RCC 7860 (cell line): ENCODE measurements around the gene ZBTB12.
"Not testable (repeated sequence)": the region's sequence is repeated elsewhere in the genome, so short reads cannot be mapped to it uniquely, and the experiment has no call there.

Experiments
- DNase-seq: peaks from one replicate; pipeline ENCODE4 v3.0.0-alpha.2; 2015; ENCODE audit warnings: low spot score
- FAIRE-seq: peaks from 2 replicates; lab custom pipeline; 2012; peaks lifted over from hg19 to GRCh38; lab: Jason Lieb, UNC

ZBTB12 gene

DNA sequence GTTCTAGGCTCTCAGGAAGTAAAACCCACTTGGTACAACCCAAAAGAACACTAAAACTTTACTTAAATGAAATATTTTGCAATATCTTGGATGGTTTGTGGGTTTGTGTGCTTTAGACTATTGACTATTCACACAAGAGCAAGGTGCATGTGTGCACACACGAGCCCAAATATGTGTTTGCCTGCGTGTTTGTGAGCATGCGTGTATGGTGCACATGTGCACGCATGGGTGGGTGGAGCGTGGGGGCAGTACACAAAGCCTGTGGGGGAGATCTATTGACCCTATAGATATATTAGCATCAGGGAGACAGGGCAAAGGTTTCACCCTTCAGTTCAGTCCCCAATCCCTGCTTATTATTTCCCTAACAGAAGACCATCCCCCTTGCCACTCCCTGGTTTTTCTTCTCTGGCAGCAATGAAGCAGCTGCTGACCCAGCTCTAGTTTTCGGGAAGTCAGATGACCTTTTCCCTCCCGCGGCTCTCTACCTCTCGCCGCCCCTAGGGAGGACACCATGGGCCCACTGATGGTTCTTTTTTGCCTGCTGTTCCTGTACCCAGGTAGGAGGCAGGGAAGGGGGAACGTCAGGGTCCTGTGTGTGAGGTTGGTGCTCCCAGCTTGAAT, 25.5 kb upstream of the ZBTB12 start, which contains the start of gene C2:
Gene C2 (plus strand): TSS at position 476 of the 621 bp plus-strand sequence. CDS start 36 bp downstream, at position 512.
- DNase-seq = no peak
- FAIRE-seq = no peak

DNA sequence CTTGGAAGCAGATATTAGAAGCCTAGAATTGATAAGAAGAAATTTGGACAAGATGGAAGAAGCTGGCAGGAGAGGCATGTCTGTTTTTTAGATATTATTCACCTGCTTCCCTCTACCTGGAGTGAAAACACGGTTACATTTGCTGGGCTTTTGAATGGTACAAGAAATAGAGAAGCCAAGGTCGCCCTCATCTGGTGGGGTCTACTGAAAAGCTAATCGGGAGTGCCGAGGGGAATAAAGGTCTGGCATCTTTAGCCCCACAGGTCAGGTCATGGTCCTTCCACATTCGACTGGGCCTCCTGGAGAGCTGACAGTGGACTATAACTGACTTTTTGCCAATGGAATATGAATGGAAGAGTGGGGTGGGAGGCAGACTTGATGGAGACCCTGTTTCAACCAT, 21.1 kb upstream of the ZBTB12 start:
- DNase-seq = peak; percentile 20
- FAIRE-seq = no peak

GRCh38 chr6:31920811-31921210, 18.9 kb upstream of the ZBTB12 start:
- DNase-seq = no peak
- FAIRE-seq = no peak

DNA sequence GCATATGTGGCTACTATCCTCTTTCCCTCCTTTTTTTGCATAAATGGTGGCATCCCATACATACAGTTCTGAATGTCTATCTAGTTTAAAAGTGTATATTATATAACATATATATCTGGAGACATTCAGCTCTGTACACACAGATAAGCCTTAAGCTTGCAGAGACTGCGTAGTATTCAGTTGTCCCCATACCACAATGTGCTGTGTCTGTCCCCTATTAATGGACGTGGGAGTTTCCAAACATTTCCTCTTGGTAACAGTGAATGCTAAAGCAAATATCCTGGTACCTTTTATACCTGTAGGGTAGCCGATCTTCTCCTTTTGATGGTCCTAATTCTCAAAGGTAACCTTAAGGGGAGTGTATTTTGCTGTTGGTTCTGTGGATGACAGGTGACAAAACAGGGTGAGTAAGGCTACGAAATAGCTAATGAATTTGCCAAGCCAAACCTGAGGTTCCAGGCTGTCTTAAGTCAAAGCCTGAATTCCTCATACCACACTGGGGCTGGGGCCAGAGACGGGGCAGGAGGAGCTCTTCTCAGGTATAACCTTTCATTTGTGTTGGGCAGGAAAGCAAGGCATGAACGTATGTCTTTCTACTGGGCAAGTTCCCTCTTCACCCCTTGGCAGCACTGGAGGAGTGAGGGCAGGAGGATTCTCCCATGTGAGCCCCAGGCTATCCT, 17.9 kb upstream of the ZBTB12 start:
- no peak for FAIRE-seq
- no peak for DNase-seq

DNA sequence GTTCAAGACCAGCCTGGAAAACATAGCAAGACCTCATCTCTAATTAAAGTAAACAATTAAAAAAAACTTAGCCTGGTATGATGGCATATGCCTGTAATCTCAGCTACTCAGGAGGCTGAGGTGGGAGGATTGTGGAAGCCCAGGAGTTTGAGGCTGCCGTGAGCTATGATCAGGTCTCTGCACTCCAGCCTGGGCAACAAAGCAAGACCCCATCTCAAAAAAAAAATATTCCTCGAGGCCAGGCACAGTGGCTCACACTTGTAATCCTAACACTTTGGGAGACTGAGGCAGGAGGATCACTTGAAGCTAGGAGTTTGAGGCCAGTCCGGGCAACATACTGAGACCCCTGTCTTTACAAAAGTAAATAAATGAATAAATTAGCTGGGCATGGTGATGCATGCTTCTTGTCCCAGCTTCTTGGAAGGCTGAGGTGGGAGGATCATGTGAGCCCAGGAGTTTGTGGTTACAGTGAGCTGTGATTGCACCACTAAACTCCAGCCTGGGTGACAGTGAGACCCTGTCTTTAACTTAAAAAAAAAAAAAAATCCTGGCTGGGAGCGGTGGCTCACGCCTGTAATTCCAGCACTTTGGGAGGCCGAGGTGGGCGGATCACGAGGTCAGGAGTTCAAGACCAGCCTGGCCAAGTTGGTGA, 16.3 kb upstream of the ZBTB12 start:
- no peak for FAIRE-seq
- DNase-seq = no peak

DNA sequence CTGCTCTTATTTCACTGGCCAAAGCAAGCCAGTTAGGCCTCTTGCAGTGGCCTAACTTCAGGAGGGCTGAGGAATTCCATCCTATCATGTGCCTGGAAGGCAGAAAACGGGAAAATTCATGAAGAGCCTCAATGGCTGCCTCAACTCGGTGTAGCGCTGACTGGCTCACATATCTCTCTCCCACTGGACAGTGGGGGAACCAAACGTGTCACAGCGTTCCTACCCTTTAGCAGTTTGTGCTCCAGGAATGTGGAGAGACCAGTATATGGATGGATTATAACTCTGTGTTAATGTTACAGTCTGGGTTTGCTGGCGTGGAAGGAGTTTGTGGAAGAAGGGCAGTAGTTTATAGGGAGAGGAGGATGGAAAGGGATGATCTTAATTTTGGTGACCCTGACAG, 13.9 kb upstream of the ZBTB12 start:
- no peak for FAIRE-seq
- DNase-seq = no peak

GRCh38 chr6:31915351-31915750, 13.5 kb upstream of the ZBTB12 start:
- FAIRE-seq = no peak
- no peak for DNase-seq

- FAIRE-seq (no peak), DNase-seq (no peak)
Measured at GRCh38 chr6:31911826-31912585, 10.1 kb upstream of the ZBTB12 start.

- not testable (repeated sequence) for DNase-seq, FAIRE-seq
Measured at GRCh38 chr6:31909298-31909697, 7.4 kb upstream of the ZBTB12 start.

GRCh38 chr6:31908791-31909190, 6.9 kb upstream of the ZBTB12 start:
- DNase-seq = peak; percentile 54
- no peak for FAIRE-seq

GRCh38 chr6:31908255-31908654, 6.4 kb upstream of the ZBTB12 start:
- DNase-seq, FAIRE-seq: not testable (repeated sequence)

- peak; percentile 4 for FAIRE-seq
- DNase-seq = peak; percentile 58
Measured at GRCh38 chr6:31907158-31907813, 5.4 kb upstream of the ZBTB12 start.

DNA sequence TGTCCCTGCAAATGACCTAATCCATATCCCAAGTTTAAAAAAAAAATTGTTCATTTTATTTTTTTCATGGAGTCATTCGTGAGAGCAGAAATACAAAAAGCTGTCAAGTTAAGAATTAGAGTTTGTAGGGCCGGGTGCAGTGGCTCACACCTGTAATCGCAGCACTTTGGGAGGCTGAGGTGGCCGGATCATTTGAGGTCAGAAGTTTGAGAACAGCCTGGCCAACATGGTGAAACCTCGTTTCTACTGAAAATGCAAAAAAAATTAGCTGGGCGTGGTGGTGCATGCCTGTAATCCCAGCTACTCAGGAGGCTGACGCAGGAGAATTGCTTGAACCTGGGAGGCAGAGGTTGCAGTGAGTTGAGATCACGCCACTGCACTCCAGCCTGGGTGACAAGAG, 4.8 kb upstream of the ZBTB12 start:
- DNase-seq, FAIRE-seq: not testable (repeated sequence)

- DNase-seq = no peak
- FAIRE-seq = no peak
Measured at GRCh38 chr6:31906122-31906521, 4.2 kb upstream of the ZBTB12 start.

GRCh38 chr6:31905041-31905440, 3.2 kb upstream of the ZBTB12 start:
- FAIRE-seq = no peak
- DNase-seq = no peak

GRCh38 chr6:31903957-31904356, 2.1 kb upstream of the ZBTB12 start:
- no peak for DNase-seq
- no peak for FAIRE-seq

DNA sequence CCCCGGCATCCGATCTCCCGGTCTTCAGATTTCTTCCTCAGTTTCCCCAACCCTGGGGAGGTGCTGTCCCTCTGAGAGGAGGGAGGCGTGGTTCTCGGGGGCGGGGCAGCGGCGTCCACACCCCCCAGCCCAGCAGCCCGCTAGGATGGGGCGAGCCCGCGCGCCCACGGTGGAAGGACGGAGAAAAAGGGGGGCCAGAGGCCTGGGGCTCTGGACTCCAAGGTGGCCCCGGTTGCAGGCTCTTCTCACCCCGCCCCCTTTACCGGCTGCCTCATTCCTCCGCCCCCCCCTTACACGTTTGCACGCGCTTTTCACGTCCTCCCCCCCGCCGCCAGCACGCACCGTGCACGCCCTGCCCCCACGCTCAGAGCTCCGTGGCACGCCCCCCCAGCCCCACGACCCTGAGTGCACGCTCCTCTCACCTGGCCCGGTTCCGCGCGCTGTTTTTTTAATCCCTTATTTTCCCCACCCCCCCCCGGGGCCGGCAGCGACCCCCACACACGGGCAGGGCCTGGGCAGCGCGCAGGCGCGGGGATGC, 402 bp downstream of the ZBTB12 start:
- FAIRE-seq (no peak), DNase-seq (no peak)

DNA sequence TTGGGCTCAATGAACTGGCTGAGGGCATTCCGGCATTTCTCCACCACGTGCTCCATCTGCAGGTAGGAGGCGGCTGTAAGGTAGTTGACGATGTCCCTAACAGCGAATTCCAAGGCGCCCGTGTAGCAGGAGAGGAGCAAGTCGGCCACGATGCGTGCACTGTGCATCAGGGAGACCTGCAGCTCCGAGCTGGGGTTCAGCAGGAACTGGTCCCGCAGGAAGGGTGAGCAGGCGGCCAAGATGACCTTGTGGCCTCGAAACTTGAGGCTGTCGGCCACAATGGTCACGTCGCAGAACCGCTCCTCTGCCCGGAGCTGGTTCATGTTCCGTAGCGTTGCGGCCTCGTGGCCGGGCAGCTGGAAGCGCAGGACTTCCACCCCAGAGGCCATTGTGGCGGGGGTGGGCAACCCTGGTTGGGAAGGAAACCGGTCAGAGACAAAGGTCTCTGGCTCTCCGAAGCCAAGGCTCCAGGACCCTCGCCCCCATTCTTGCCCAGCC, 920 bp downstream of the ZBTB12 start:
- no peak for DNase-seq

DNA sequence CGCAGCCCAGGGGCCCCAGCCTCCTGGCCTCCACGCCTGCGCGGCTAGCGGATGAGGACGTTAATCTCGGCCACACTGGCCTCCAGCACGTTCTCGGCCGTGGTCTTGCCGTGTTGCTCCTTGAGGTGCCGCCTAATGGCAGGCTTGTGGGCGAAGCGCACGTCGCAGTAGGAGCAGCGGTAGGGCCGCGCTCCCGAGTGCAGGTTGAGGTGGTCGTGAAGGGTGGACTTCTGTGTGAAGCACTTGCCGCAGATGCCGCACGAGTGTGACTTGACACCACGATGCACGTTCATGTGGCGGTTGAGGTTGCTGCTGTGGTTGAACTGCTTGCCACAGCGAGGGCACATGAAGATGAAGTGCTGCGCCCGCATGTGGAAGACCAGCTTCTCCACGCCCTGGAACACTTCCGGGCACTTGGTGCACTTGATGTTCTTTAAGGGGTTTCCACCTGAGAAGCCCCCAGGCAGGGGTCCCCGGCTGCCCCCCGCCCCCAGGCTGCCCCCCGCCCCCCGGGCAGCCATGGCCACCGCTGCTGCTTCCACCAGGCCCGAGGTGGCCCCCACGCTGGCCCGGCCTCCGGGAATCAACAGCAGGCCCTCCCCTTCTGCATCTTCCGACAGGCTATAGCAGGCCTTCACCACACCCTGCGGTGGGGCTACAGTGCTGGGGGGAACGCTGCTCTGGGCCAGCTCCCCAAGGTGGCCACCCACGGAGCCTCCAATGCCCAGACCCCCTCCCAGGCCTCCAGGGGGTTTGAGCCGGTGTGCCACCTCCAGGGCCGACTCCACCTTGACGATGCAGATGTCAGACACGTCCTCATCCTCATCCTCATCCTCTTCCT, 1.8 kb downstream of the ZBTB12 start:
- FAIRE-seq = no peak
- no peak for DNase-seq

More for the DNA sequence above, 920 bp downstream of the ZBTB12 start:
- FAIRE-seq = no peak
